Activated effector memory CD4-positive, alpha-beta T cell treated with Interleukin-2 at 50 U/mL for 16 hours (primary cell): Measurements from ENCODE around the gene DOK3.
"Not testable (repeated sequence)": the region's sequence is repeated elsewhere in the genome, so short reads cannot be mapped to it uniquely, and the experiment has no call there.

ENCODE experiments used
- DNase-seq: peaks from one replicate; pipeline ENCODE4 v3.0.0-alpha.2; 2020

Gene DOK3

GRCh38 chr5:177496070-177496726, 13.4 kb downstream of the DOK3 start:
- no peak for DNase-seq

DNA sequence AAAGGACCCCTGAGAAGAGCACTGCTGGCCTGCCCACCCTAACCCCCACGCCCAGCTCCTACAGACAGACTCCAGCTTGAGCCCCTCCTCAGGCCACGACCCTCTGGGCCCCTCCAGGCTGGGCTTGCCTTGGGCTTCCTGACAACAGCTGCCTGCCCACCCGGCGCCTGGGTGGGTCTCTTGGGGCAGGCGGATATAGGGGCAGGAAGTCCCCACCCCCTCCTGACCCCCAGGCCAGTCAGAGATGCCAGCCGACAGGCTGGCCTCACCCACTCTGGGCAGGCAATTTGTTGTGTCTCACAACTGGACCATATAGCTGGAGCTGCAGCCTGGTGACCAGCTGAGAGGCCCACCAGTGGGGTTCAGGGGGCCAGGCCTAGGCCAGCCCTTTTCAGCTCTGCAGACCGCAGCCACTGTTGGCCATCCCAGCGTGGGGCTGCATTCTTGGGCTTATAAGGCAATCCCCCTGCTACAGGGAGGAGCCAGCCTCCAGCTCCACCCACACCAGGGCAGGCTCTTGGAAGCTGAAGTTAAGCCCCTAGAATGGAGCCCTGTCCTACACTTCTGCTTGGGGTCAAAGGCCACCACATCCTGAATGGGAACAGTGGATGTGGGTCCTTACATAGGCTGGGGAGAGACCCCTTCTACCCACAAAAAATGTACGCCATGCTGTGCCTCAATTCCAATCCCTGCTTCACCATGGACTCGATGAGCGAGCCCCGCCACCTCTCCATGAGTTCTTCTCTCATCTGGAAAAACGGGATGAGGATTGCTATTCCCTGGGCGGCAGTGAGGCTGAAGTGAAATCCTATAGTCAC, 14.2 kb downstream of the DOK3 start:
- no peak for DNase-seq

GRCh38 chr5:177494346-177495195, 15.1 kb downstream of the DOK3 start:
- DNase-seq: no peak

DNA sequence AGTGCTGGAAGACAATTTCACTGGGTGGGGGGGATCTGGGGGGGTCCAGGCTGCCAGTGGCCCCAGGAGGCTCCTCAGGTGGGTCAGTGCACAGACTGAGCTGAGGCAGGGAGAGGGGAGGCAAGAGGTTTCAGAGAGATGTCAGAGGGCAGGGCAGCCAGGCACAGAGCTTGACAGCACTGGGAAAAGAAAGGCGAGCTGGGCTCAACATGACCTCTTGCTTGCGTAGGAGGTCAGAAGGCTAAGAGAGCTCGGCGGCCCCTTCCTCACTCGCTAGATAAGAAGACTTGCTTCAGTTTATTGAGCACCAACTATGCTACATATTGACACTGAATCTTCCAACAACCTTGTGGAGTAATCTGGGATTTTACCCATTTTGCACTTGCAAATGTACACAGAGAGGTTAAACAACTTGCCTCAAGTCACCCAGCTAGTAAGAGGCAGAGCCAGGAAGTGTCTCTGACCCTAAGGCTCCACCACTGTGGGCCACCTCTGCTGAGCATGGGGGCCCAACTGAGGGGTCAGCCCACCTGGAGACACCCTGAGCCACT, 15.8 kb downstream of the DOK3 start:
- DNase-seq: no peak

DNA sequence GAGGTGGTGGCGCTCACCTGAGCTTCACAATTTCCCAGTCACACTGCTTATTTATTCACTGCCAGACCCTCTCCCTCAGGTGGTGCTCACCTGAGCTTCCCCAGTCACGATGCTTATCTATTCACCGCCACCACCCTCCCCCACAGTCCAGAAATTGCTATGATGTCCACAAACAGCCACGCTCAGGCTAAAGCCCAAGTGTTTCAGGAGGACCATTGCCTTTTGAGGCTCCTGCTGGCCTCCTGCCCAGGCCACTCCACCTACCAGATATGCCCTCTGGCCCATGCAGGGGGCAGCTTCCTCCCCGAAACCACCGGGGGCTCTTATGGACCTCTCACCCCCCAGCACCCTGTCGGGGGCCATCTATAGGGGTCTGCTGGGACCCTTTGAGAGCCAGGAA, 16.8 kb downstream of the DOK3 start:
- no peak for DNase-seq

DNA sequence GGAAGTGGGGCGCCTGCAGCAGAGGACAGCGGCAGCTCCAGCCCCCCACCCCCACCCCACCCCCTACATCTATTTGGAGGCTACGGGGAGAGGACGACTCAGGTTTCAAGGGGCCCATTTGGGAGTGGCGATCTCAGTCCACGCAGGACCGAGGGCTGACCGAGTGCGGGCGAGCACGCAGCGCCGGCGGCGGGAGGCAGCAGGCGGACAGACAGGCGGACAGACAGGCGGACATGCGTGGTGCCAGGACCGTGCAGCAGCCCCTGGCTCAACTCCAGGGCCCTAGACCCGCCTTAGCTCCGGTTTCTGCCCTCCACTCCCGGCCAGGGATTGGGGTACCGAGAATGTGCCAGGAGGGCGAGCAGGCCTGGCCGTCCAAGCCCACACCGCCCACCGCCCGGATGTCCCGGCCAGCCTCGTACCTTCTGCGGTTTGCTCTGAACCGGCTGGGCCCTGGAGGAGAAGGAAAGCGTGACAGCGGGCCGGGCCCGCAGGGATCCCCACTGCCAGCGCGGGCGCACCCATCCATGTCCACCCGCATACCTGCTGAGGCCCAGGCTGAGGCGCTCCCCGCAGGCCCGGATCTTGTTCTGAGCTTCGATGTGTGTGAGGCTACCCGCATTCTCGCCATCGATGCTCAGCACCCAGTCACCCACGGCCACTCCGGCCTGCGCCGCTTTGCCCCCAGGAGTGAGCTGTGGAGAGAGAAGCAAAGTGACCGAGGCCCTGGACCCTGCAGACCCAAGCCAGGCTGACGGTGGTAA, 17.5 kb downstream of the DOK3 start:
- no peak for DNase-seq

DNA sequence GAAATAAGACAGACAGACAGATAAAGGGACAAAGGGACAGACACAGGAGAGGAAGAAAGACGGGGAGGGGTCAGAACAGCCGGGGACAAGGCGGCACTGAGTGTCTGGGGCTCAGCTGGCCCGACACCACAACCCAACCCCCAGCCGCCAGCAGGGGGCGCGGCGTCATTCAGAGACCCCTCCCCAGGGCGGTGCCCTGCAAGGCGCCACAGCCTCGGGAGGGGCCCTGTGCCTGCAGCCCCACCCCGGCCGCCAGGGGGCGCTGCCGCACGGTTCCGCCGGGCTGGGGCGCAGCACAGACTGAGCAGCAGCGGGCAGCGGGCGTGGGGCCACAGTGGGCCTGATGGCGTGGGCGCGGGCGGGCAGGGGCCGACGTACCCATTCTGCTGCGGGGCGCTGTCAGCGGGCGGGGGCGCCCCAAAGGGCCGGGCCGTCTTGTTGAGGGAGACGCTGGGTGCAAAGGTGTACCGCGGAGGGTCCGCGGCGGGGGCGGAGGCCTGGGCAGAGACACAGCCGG, 18.1 kb downstream of the DOK3 start:
- no peak for DNase-seq

GRCh38 chr5:177490992-177491391, 18.6 kb downstream of the DOK3 start:
- no peak for DNase-seq

DNA sequence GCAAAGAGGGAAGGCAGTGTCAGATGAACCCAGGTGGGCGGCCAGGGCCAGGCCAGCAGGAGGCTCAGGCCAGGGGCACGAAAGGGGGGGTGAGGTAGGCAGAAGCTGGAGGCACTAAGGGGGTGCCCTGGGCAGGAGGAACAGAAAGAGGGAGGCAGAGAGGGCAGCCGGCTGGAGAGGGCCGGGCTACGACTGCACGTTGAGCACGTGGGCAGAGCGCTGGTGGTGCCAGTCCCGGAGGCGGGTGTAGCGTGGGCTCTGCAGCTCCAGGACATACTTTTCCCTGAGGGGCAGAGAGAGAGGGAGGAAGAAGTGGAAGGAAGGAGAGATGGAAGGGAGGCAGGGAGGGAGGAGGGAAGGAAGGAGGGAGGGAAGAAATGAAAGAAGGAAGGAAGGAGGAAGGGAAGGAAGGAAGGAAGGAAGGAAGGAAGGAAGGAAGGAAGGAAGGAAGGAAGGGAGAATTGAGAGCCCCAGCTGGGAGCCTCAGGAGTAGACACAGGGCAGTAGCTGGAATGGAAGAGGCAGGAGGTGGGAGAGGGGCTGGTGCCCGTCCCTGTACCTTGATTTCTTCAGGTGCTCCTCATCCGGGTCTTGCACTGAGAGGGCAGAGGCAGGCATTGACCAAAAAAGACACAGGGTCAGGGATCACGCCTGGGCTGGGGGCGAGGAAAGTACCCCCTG, 19.2 kb downstream of the DOK3 start:
- DNase-seq: no peak

DNA sequence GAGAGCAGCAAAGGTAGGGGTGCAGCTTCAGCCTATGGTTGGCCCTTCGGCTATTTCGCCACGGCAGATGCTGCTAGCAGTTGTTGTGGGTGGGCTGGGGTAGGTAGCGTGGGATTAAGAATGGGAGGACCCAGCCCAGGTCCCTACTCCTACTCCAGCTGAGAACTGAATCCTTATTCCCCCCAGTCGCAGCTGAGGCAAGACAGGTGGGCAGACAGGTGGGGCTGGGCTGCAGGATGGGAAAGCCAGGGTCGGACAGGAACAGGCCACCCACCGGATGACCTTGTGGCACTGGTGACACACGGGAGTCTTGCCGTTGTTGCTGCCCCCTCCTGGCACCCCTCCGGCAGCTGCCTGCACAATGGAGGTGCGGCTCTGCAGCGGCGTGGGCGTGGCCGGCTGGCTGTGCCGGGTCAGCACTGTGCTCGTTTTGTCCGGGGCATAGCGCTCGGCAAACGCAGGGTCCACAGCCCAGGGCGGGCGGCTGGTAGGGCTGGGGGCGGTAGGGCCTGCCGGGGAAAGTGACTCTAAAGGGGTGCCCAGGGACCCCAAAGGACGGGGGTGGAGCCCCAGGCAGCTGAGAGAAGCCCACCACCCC, 20.4 kb downstream of the DOK3 start:
- no peak for DNase-seq

GRCh38 chr5:177487975-177488374, 21.7 kb downstream of the DOK3 start:
- DNase-seq: no peak

GRCh38 chr5:177487144-177487543, 22.5 kb downstream of the DOK3 start:
- no peak for DNase-seq

DNA sequence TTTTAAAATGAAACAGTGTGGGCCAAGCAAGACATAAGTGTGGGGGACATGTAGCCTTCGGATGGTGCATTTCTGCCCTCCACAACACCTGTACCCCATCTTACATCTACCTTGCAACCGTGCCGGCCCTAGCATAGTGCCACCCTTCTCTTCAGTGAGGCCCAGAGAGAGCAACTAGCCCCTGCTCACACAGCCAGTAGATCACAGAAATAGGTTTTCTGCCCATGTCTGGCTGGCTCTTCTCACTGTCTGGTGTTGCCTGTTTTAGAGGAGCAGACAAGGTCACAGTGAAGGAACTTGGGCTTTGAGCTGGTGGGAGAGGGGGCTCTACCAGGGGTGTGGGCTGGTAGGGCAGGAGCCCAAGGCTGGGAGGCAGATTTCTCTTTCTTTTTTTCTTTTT, 23.4 kb downstream of the DOK3 start:
- no peak for DNase-seq

- not testable (repeated sequence) for DNase-seq
Observed at GRCh38 chr5:177485753-177486152, 23.9 kb downstream of the DOK3 start.

- DNase-seq: no peak
Observed at GRCh38 chr5:177484902-177485549, 24.6 kb downstream of the DOK3 start.

DNA sequence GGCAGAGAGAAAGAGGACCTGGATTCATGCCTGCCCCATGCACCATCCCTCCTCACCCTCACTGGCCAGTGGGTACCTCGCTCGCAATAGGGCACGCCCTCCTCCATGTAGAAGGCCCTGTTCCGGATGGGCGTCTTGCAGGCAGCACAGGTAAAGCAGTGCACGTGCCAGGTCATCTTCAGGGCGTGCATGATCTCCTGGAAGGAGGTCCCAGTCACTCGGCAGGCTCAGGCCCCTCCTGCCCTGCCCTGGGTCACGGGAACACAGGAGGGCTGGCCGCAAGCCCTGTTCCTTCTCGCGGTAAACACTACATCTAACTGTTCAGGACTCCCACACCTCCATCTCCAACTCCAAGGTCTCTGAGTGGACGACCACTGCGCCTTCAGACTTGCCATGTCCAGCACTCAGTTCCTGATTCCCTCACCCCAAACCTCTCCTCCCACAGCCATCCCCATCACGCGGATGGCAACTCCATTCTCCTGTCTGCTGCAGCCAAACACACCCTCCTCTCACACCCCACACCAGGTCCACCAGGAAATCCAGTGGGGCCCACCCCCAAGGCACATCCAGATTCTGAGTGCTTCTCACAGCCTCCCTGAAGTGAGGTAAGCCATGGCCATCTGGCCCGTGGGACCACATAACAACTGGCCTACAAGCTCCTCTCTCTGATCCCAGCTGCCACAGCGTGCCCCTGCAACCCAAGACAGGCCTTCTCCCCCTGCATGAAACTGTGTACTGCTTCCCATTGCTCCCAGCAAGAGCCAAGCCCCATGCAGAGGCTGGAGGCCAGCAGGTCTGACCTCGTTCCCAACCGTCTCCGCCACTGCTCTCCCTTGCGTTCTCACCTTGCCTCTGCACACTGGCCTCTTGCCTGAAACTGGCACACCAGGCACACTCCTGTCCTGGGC, 25.4 kb downstream of the DOK3 start:
- no peak for DNase-seq

GRCh38 chr5:177483042-177483441, 26.6 kb downstream of the DOK3 start:
- DNase-seq: no peak

- no peak for DNase-seq
Observed at GRCh38 chr5:177482359-177482795, 27.2 kb downstream of the DOK3 start.

DNA sequence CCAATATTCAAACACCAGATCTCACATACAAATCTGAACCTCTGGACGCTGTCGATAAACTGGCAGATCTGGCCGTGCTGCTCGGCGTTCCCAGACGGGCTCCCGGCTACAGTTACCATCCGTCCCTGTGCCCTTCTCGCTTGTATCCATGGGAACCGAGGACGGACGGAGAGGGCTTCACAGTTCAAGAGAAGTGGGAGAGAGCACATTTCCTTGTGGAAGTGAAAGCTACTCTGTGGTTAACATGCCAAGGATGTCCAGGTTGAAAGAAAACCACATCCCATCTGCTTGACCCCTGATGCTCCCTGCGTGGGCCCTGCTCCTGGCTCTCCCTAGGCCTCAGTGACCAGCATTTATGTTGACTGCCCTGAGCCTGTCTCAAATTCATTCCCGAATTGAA, 29.9 kb downstream of the DOK3 start:
- no peak for DNase-seq
